ENCODE data around the gene C1S. TPM values are rescaled to one million over a fixed set of nuclear protein-coding genes. Genes with fewer than 3 reads are reported as not detected.

The C1S gene
- total and polyA plus RNA-seq, 2 donors (not counting 3 experiments of a cell fraction or from before 2014, with no cell fraction given), result 0.32 to 0.38 TPM

DNA sequence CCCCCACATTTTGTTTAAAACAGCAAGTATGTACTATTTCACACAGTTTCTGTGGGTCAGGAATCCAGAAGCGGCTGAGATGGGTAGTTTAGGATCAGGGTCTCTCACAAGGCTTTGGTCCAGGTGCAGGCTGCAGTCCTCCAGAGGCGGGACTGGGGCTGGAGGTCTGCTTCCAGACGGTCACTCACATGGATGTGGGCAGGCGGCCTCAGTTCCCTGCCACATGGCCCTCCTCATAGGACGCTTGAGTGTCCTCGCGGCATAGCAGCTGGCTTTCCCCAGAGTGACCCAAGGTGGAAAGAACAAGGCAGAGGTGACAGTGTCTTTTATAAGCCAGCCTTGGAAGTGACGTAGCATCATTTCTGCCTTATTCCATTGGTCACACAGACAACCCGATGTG is 56.4 kb downstream of the C1S start:
- POLR2A ChIA-PET, result no interaction called here
- no peak for TF ChIP-seq CTCF (IDR thresholded peaks at IDR 0.05; ENCODE audit: extremely low read depth in 1 of 2, insufficient read depth in 1 of 2, low read depth in 1 of 2, low read length in 2 of 2)
- TF ChIP-seq POLR2A (IDR thresholded peaks at IDR 0.05; ENCODE audit: low read depth, low read length), result no peak
- TF ChIP-seq GATA2 (IDR thresholded peaks at IDR 0.05; ENCODE audit: insufficient read depth, insufficient read length, low read depth, low read length), result no peak
- no peak for TF ChIP-seq EZH2 (IDR thresholded peaks at IDR 0.05; ENCODE audit: borderline replicate concordance, low read depth, low read length, severe bottlenecking)
- no peak for TF ChIP-seq FOS (IDR thresholded peaks at IDR 0.05; ENCODE audit: borderline replicate concordance, insufficient read depth, low read length)
- TF ChIP-seq MAX (IDR thresholded peaks at IDR 0.05; ENCODE audit: insufficient read depth, insufficient read length), result no peak
- no peak for TF ChIP-seq JUN (IDR thresholded peaks at IDR 0.05; ENCODE audit: borderline replicate concordance, insufficient read depth, insufficient read length, low read depth)
- no peak for TF ChIP-seq POLR2AphosphoS5 (IDR thresholded peaks at IDR 0.05; ENCODE audit: insufficient read depth, low read depth, low read length)
- no peak for TF ChIP-seq MYC (IDR thresholded peaks at IDR 0.05; ENCODE audit: low read depth, low read length)
- H3K4me1 ChIP-seq (ENCODE audit: control insufficient read depth, extremely low read depth, insufficient read depth, low read length), result no peaks in the 10 kb centered on the region
- H3K36me3 ChIP-seq (ENCODE audit: control insufficient read depth in 2 of 2, extremely low read depth in 1 of 2, insufficient read depth in 2 of 2, low read length in 2 of 2), result no peaks in the 10 kb centered on the region
- H3K9me3 ChIP-seq (replicated peaks; ENCODE audit: control insufficient read depth, insufficient read depth, low read length), result no peaks in the 10 kb centered on the region
- H3K4me2 ChIP-seq (ENCODE audit: insufficient read depth, low read length), result no peak overlapping the region
- no peak overlapping the region for H3K4me3 ChIP-seq (replicated peaks in 1 of 3; ENCODE audit: insufficient read depth in 1 of 3, low read depth in 1 of 3, low read length in 3 of 3)
- no peak overlapping the region for H3K9ac ChIP-seq (replicated peaks; ENCODE audit: extremely low read depth, insufficient read depth, low read length)
- CTCF ChIA-PET, result no interaction called here
- H4K20me1 ChIP-seq (replicated peaks; ENCODE audit: control insufficient read depth, extremely low read depth, insufficient read depth, low read length), result no peaks in the 10 kb centered on the region
- H3K9me1 ChIP-seq (replicated peaks; ENCODE audit: control insufficient read depth, extremely low read depth, insufficient read depth, low read length), result no peaks in the 10 kb centered on the region
- H2AFZ ChIP-seq (ENCODE audit: low read depth, low read length), result no peak overlapping the region
- intact Hi-C loops (cut with micrococcal nuclease) (no loop called here), dilution Hi-C loops (cut with MboI; ENCODE audit: extremely low pct_ligation_motif_present, low sequenced_read_pairs) (no loop called here)
- no peaks in the 10 kb centered on the region for H3K27me3 ChIP-seq (ENCODE audit: control insufficient read depth in 2 of 2, insufficient read depth in 2 of 2, low read length in 2 of 2)
- FAIRE-seq, result peak; percentile 43
- DNase-seq (ENCODE audit: low read depth, low spot score), result no peak
- no peaks in the 10 kb centered on the region for H3K79me2 ChIP-seq (ENCODE audit: control insufficient read depth, insufficient read depth, low read length)
- BruUV-seq (replicated peaks), result no TSS peak
- H3K27ac ChIP-seq (ENCODE audit: insufficient read depth, low read depth, low read length), result no peak overlapping the region

All from endothelial cell of umbilical vein (primary cell).